GM18951 (cell line): ENCODE measurements around the gene AP1M1.

Experiments used
- POLR2A ChIP-seq: IDR thresholded peaks from 4 replicates; pipeline ENCODE4 v1.6.1; 2011; ENCODE audit warnings: mild to moderate bottlenecking; ENCODE audit not compliant: insufficient read length, insufficient read depth; ENCODE audit errors: extremely low read depth
- in situ Hi-C: fragments of 300-500 bp; cut with MboI; formaldehyde crosslinking; loops from one replicate; pipeline ENCODE4 v1.12.0; 2022; ENCODE audit warnings: low sequenced_read_pairs, mixed read lengths, inconsistent platforms; ENCODE audit not compliant: unreplicated experiment

The AP1M1 gene

DNA sequence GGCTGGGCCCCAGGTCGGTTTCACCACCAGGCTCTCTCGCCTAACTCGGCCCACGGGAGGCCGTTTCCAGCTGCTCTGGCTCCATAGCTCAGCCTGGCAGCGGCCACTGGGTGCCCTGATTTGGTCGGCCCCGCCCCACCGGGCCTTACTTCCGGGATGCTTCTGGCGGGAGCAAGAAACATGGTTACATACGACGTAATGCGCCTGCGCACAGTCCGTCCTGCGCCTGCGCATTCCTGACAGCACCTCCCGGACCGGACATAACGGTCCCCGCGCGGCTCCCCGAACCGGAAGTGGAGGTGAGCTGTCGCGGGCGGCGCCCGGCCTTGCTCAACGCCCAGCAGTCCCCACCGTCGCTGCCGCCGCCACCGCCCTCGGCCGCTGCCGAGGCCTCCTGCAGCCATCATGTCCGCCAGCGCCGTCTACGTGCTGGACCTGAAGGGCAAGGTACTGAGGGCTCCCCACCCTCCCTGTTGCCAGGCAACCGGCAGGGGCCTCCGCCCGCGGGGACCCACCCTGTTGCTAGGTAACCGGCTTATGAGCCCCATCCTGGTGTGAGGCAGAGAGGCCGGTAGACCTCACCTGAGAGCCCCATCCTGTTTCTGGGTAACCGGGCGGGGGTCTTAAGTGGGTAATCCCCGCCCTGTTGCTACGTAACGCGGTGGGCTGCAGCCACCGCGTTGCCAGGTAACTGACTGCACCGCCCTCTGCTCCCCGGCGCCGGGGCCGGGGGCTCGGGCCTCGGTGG lies at the start of gene AP1M1:
Gene AP1M1 (plus strand): TSS at position 290 of the 748 bp plus-strand sequence. CDS start 116 bp downstream, at position 406.
- TF ChIP-seq POLR2A, result peak; percentile 84
- in situ Hi-C loops, result loop anchor here (25.0 kb wide), 1 partner anchor 585 kb away; the partner anchor contains the start of gene CYP4F8

DNA sequence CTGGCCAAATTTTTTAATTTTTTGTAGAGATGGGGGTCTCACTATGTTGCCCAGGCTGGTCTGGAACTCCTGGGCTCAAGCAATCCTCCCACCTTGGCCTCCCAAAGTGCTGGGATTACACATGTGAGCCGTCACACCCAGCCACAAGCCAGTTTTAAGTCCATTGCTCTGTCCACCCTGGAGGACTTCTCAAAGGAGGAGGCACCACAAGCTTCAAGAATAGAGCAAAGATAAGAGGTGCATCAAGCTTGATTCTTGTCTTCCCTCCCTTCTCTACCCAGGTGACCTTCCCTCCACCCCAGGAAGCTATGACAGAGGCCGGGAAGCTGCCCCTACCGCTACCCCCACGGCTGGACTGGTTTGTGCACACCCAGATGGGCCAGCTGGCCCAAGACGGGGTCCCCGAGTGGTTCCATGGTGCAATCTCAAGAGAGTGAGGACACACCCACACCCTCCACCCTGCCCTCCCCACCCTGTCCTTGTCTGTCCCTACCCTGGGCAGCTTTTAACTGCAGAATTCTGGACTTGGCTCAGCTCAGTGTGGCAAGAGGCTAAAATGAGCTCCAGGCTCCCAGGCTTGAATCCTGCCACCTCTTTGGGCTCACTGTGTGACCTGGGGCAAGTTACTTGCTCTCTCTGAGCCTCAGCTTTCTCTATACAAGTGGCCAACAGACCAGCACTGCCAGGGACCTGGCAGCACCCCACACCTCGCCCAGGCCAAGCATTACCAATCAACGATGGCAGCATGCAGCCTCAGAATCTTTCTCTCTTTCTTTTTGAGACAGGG lies 49.1 kb upstream of the AP1M1 start:
- peak; percentile 25 for TF ChIP-seq POLR2A
- in situ Hi-C loops, result no loop called here

DNA sequence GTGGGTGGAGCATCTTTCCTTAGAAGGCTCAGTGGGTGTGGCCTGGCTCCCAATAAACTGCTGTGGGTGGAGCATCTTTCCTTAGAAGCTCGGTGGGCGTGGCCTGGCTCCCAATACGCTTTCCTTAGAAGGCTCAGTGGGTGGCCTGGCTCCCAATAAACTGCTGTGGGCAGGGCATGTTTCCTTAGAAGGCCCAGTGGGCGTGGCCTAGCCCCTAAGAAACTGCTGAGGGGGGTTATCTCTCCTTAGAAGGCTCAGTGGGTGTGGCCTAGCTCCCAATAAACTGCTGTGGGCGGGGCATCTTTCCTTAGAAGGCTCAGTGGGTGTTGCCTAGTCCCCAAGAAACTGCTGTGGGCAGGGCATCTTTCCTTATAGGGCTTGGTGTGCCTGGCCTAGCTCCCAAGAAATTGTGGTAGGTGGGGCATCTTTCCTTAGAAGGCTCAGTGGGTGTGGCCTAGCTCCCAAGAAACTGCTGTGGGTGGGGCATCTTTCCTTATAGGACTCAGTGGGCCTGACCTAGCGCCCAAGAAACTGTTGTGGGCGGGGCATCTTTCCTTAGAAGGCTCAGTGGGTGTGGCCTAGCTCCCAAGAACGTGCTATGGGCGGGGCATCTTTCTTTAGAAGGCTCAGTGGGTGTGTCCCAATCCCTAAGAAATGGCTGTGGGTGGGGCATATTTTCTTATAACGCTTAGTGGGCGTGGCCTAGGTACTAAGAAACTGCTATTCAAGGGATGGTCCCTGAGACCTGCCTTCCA lies 44.0 kb upstream of the AP1M1 start:
- in situ Hi-C loops, result no loop called here
- no peak for TF ChIP-seq POLR2A

DNA sequence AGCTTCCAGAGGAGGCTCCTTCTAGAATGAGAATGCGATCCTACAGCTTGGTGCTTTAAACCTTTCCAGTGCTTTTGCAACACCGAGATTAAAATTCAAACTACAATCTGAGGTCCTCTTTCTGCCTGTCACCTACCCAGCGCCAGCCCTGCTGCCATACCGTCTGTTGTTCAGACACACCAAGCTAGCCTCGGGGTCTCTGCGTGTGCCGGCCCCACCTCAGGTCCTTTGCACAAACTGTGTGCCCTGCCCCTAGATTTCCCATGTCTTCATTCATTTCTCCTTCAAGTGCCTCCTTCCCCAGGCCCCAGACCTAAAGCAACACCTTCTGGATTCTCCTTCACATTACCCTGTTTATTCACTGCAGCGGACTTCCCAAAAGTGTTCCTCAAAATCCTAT lies 43.2 kb upstream of the AP1M1 start:
- TF ChIP-seq POLR2A, result no peak

DNA sequence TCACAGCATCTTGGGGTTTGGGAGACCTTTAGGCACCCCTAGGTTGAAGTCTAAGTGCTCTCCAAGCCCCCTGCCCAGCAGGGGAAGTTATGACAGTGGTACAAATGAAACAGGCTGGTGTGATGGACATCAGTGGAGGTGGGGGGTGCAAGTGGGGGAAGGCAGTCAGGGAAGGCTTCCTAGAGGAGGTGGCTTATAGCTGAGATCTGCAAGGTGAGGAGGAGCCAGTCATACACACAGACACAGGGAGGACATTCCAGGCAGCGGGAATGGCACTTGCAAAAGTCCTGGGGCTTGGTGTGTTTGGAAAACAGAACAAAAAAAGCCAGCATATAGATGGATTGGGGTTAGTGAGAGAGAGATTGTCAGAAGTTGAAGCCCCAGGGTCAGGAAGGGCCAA lies 42.6 kb upstream of the AP1M1 start:
- in situ Hi-C loops, result no loop called here
- TF ChIP-seq POLR2A, result no peak

More for the DNA sequence above, 43.2 kb upstream of the AP1M1 start:
- in situ Hi-C loops, result no loop called here

DNA sequence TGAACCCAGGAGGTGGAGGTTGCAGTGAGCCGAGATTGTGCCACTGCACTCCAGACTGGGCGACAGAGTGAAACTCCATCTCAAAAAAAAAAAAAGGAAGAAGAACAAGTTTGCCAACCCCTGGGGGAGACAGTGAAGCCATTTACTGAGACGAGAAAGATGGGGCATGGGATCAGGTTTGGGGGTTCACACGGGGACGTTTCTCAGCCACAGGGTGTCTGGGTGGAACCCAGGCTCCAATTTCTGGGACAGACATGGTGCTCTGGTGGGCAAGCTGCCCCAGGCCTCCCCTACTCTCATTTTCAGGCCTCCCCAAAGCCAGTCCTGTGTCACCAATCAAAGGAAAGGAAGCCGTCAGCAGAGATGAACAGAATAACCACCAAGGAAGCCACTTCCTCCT lies 40.8 kb upstream of the AP1M1 start:
- in situ Hi-C loops, result no loop called here
- TF ChIP-seq POLR2A, result no peak

DNA sequence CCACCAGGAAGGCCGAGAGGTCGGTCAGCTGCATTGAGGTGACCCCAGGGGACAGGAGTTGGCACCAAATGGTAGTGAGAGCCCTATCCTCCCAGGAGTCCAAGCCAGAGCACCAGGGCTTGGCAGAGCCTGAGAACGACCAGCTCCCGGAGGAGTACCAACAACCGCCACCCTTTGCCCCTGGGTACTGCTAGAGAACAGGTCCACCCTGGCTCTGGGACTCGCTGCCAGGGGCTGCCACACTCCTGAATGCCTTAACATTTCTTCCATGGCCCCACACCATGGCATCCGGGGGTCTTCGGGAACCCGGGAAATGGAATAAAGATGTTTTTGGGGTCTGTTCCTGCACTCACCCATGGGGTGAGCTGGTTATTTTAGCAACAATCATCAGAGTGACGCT lies 40.1 kb upstream of the AP1M1 start:
- in situ Hi-C loops, result no loop called here
- TF ChIP-seq POLR2A, result no peak

DNA sequence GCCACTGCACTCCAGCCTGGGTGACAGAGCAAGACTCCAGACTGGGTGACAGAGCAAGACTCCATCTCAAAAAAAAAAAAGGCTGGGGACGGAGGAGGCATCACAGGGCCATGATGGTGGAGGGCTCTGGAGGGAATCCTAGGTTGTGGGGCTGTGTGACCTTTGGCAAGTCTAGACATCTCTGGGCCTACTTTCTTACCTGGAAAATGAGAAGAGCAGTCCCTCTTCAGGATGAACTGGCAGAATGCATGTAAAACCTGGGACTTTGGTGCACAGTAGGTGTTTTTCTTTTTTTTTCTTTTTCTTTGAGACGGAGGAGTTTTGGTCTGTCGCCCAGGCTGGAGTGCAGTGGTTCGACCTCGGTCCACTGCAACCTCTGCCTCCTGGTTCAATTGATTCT lies 38.1 kb upstream of the AP1M1 start:
- no peak for TF ChIP-seq POLR2A
- in situ Hi-C loops, result no loop called here

DNA sequence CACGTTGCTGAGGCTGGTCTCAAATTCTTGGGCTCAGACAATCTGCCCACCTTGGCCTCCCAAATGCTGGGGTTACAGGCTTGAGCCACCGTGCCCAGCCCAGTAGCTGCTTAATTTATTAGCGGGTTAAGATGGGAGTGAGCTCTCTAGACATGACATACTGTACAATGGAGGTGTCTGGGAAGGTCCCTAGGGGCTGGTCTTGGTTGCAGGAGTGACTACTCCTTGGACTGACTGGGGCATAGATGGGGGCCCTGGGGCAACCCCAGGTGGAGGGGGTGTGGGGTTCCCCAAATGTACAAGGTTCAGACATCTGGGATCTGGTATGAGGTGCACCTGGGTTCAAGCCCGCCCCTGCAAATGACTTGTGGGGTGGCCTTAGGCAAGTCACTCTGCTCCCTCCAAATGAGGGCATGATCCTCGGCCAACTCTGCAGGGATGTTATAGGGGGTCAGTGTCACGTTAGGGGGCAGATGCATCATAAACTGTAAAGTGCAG lies 37.2 kb upstream of the AP1M1 start:
- in situ Hi-C loops, result no loop called here
- TF ChIP-seq POLR2A, result no peak

DNA sequence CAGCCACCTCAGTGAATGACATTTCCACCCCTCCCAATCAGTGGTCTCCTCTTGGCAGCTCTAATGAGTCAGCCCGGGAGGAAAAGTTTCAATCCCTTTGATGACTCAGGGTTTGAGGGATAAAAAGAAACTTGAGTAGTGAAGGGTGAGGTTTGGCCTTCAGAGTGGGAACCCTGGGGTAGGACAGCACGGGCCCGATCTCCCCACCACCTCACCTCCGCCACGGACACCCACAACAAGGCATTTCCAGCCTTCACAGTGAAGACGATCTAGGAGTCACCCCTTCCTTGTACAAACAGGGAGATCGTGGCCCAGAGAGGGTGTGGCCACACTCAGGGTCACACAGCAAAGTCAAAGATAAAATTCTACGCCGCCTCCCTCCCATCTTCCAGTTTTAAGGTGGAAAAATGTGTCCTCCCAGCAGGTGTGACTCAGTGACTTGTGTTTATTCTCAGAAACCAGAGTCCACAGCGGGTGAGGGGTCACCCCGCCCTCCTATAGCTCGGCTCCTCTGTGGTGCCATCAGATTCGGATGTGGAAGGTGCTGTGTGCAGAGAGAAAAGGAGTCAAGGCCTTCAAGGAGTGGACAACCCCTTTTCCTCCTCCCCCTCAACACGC lies 36.7 kb upstream of the AP1M1 start:
- in situ Hi-C loops, result no loop called here
- TF ChIP-seq POLR2A, result peak; percentile 7

DNA sequence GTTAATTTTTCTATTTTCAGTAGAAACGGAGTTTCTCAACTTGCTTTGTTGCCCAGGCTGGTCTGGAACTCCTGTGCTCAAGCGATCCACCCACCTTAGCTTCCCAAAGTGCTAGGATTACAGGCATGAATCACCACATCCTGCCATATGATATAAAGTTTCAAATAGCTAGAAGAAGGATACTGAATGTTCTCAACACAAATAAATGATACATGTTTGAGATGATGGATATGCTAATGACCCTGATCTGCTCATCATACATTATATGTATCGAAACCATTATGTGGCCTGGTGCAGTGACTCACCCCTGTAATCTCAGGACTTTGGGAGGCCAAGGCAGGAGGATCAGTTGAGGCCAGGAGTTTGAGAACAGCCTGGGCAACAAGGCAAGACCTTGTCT lies 35.9 kb upstream of the AP1M1 start:
- in situ Hi-C loops, result no loop called here
- TF ChIP-seq POLR2A, result no peak

DNA sequence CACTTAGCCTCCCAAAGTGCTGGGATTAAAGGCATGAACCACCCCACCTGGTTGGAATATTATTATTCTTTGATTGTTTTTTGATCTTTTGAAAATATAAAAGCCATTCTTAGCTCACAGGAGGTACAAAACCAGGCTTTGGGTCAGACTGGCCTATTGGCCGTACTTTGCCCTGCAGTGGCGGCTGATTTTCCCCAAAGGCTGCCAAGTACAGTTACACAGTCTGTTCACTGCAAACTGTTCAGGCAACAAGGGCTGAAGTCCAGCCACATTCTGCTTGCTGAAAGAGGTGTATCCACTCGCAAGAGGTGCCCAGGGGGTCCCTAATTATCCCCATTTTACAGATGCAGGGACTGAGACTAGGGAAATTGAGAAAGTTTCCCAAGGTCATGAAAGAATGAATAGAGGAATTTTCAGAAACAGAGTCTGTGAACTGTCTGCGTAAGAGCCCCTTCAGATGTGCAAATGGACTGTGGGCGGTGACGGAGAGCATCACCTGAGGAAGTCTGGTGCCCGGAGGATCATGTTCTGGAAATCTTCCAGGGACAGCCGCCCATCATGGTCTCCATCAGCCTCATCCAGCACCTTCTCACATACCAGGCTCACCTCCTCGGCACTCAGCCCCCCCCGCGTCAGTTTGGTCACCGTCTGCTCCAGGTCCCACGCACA lies 33.4 kb upstream of the AP1M1 start:
- no peak for TF ChIP-seq POLR2A
- in situ Hi-C loops, result no loop called here
